Measurements from ENCODE around the gene DDOST. TPM values are rescaled to one million over a fixed set of nuclear protein-coding genes. Genes with fewer than 3 reads are reported as not detected.

The DDOST gene
- total RNA-seq, 1 donor from 2014 or later, result 254 TPM

DNA sequence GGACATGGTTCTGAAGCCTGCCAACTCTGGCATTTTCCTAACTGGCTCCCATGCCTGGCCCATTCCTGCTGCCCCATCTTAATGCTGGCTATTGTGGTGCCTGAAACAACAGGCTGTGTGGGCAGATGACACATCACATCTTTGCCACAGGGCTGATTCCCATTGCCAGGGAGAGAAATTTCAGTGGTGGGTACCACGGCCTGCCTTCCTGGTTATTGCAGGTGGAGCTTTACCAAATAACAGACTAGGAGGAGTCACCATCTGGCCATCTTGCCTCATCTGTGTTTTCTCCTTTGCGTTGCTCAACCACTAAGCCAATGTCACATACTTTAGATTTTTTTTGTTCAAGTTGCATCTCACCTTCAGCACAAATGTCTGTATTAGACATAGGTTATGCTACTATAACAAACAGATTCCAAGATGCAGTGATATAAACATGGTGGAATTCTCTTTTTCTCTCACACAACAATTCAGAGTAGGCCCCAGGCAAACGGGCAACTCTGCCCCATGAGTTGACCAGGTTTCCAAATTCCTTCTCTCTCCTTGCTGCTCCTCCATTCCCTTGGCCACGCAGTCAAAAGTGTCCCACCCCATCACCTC is 58.2 kb downstream of the DDOST start:
- TF ChIP-seq CTCF (conservative IDR thresholded peaks at IDR 0.05), result no peak

More for the DNA sequence above, 58.2 kb downstream of the DDOST start:
- peaks cover 16% of the 10 kb centered on the region for H3K27me3 Mint-ChIP-seq
- H3K4me3 Mint-ChIP-seq, result no peak overlapping the region
- H3K9me3 Mint-ChIP-seq, result peaks cover 7% of the 10 kb centered on the region
- DNase-seq (ENCODE audit: extremely low spot score, unreplicated experiment), result no peak
- no peaks in the 10 kb centered on the region for H3K4me1 Mint-ChIP-seq (ENCODE audit: unreplicated experiment)
- H3K36me3 Mint-ChIP-seq, result no peaks in the 10 kb centered on the region
- no peak overlapping the region for H3K27ac Mint-ChIP-seq

Other genes starting within 250 kb of the DDOST start
- 28.9 and 43.0 TPM in 2 replicates for gene CAMK2N1, start 175.2 kb downstream of the DDOST start, total RNA-seq (ENCODE audit: low replicate concordance)
- 31.1 and 38.4 TPM in 2 replicates for gene MUL1, start 153.2 kb downstream of the DDOST start, total RNA-seq (ENCODE audit: low replicate concordance)
- 0.21 and 1.3 TPM in 2 replicates for gene FAM43B, start 108.8 kb downstream of the DDOST start, total RNA-seq (ENCODE audit: low replicate concordance)
- gene CDA, start 72.3 kb downstream of the DDOST start, total RNA-seq (ENCODE audit: low replicate concordance), result 1.5 and 3.0 TPM in 2 replicates
- 33.8 and 37.0 TPM in 2 replicates for gene PINK1, start 27.9 kb downstream of the DDOST start, total RNA-seq (ENCODE audit: low replicate concordance)
- gene KIF17, start 56.6 kb upstream of the DDOST start, total RNA-seq (ENCODE audit: low replicate concordance), result 0.69 and 2.1 TPM in 2 replicates
- 1.2 and 1.4 TPM in 2 replicates for gene SH2D5, start 71.3 kb upstream of the DDOST start, total RNA-seq (ENCODE audit: low replicate concordance)
- 217 and 326 TPM in 2 replicates for gene HP1BP3, start 125.9 kb upstream of the DDOST start, total RNA-seq (ENCODE audit: low replicate concordance)